NOMO-1 treated with DMSO at 0.1 percent for 48 hours (cell line): ENCODE data around the gene CPA2.

ENCODE experiments used
- DNase-seq: peaks from one replicate; lab custom pipeline; 2025; ENCODE audit not compliant: unreplicated experiment; lab: John Stamatoyannopoulos, UW

CPA2 gene

DNA sequence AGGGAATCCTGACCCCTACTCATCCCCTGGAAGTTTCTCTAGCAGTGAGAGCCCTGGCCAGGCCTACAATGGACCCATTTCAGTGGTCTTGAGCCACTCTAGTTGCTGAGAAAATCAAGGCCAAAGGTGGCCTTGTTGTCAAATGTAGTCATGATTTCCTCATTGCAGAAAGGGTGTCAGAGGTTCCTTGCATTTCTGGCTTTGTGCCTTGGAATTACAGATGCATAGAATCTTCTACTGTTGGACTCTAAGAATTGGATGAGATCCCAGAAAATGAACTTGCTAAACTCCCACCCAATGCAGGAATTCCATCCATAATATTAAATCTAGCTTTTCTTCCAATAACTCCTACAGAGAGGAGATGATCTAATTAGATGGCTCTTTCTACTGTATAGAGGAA, 12.2 kb downstream of the CPA2 start:
- DNase-seq, result no peak

DNA sequence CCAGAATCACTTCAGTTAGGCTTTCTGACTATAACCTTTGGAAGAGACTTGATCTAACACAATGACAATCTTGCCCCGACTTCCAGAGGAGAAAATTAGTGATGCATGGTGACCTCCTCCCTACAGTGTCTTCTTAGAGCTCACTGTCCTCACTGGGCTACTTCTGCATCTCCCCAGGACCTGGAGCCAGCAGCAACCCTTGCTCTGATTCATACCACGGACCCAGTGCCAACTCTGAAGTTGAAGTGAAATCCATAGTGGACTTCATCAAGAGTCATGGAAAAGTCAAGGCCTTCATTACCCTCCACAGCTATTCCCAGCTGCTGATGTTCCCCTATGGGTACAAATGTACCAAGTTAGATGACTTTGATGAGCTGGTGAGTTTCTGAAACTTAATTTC, 12.6 kb downstream of the CPA2 start:
- no peak for DNase-seq

DNA sequence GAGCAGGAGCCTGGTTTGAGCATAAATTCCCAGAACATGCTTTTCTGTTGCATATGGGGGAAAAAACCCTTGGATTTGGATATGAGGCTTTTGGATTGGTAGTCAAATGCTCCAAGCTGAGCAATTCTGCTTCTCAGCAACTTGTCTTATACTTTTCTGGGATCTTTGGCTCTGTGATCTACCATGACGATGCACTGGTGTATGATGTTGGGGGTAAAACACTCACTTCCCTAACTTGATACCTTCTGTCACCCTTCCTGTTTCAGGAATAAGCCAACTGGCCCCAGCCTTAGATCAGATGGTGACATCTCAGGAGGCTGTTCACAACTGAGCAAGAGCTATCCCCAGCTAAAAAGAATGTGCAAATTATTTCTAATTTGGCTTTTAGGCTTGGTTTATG, 13.2 kb downstream of the CPA2 start:
- DNase-seq, result no peak

DNA sequence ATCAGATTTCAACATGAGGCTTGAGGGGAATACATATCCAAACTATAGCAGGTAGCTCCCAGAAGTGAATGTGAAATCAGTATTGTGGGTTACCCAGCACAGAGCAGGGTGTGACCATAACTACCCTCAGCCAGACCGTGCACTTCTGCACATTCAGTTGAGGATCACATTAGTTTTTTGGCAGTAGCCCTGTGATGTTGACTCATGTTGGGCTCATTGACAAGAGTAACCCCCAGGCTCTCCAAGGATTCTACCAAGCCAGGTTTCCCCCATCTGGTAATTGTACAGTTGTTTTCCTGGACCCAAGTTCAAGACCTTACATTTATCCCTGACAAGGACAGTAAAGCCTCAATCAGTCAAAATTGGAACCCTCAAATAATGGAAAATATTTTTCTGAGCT, 14.6 kb downstream of the CPA2 start:
- DNase-seq, result no peak

DNA sequence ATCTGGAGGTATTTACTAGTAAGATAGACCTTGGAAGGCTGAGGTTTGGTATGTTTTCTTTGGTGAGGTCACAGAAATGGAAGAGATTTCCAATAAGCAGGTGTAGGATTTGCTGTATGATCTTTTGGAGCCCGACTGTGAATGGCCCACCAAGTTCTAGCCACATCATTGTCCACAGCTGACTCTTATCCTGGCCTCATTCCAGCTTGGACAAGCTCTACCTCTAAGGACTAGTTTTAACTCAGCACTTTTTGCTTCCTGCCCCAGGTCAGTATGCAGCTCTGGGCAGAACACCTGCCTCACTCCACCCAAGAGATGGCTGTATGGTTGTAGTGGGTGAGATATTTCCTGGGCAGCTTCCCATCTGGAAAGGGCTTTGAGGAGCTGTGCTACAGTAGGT, 20.2 kb downstream of the CPA2 start:
- DNase-seq, result no peak

DNA sequence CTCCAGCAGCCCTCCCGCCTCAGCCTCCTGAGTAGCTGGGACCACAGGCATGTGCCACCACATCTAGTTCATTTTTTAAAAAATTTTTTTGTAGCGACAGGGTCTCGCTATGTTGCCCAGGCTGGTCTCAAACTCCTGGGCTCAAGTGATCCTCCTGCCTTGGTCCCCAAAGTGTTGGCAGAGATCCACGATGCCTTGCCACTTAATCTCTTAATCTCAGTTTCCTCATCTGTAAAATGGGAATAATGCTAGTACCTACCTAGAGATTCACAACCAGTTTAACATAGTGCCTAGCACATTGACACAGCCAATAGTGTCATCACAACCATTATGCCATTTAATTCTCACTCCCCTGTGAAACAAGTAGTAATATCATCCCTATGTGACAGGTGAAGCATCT, 21.5 kb downstream of the CPA2 start:
- no peak for DNase-seq

DNA sequence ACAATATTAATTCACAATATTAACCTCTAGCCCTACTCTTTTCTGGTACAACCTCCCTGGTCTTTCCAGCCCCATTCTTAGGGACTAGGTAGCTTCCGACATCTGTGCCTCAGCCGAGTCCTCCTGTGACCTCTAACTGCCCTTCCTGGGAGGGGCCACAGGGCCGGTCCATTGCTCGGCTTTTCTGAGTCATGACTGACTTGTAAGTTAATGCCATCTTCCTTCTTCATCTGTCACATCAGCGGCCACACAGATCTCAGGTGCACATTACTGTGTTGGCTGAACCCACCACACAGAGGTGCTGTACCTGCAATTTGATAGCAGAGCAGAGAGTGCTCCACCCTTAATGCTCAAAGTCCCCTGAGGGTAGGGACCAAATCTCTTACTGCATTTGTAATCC, 22.2 kb downstream of the CPA2 start:
- DNase-seq, result no peak

DNA sequence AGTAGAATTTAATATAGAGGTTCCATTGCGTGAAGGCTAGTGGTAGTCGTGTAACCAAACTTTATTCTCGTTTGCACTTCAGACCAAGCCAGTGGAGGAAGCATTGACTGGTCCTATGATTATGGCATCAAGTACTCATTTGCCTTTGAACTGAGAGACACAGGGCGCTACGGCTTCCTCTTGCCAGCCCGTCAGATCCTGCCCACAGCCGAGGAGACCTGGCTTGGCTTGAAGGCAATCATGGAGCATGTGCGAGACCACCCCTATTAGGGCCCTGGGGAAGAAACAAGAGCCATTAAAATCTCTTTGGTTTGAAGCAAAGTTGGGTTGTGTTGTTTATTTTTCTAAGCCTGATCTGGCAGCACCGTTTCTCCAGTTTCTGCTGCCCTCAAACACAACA, 22.8 kb downstream of the CPA2 start:
- DNase-seq, result no peak

DNA sequence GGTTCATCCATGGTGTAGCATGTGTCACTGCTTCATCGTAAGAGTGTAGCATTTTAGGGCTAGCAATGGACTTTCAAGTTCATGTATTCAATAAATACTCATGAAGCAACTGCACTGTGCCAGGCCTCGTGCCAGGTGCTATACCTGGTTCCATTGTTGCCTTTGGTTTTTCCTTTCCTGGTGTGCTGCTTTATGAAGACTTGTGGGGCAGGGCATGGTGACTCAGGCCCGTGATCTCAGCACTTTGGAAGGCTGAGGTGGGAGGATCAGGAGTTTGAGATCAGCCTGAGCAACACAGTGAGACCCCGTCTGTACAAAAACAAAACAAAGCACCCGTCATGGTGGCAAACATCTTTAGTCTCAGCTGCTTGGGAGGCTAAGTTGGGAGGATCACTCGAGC, 24.1 kb downstream of the CPA2 start:
- no peak for DNase-seq

DNA sequence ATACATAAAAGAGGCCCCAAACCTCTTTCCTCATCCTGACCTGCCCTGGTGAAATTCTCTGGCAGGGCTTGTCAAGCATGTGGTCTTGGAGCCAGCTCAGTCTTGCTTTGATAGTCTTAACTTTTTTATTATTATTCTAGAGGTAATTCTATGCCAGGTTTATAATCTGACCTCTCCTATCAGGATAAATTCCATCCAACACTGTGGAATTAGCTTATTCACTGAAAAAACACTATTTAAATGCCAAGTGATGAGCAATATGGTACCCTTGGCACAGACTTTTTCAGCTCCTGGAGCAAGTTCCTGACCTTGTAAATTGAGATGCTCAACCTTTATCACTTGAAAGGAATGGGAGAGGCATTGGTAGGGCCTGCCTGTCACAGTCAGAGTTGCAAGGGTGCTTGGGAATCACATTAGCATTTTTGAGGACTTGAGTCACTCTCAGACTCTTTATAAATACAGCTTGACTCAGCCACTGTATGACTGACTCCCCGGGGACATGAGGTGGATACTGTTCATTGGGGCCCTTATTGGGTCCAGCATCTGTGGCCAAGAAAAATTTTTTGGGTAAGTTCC, 26.1 kb downstream of the CPA2 start, which contains the start of gene CPA4:
Gene CPA4, plus strand, starts transcription at position 480 of the 576 bp plus-strand sequence. Its CDS starts 20 bp downstream, at position 500.
- no peak for DNase-seq

DNA sequence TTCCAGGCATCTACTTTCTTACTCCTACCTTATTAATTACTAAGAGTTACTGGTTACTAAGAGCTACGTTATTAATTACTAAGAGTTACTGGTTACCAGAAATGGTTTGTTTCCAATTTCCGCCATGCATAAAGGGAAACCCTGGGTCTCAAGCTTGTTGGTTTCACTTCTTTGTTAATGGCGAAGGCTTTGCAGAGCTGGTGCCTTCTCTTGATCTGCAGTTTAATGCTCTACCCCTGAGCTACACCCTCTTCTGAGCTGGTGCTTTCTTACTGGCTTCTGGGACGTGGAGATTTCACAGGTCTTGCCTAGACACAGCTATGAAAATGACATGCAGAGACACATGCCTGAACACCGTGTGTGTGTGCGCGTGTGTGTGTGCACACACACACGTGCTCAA, 26.9 kb downstream of the CPA2 start:
- DNase-seq, result no peak

DNA sequence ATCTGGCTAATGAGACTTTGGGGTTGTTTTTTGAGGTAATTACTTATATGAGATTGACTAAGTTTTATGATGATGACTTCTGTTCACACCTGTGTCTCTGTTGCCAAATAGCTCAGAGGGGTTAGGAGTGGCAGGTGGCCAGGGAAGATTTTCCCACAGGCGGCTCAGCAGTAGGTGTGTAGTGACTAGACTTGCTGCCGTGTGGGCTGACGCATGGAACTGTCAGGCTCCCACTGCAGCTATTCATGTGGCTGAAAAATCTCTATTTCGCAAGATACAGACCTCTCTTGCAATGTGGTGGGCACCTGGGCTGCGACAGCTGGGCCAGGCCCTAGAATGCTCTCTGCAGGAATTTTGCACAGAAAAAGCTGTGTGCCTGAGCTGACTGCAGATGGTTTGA, 27.7 kb downstream of the CPA2 start:
- DNase-seq, result no peak

DNA sequence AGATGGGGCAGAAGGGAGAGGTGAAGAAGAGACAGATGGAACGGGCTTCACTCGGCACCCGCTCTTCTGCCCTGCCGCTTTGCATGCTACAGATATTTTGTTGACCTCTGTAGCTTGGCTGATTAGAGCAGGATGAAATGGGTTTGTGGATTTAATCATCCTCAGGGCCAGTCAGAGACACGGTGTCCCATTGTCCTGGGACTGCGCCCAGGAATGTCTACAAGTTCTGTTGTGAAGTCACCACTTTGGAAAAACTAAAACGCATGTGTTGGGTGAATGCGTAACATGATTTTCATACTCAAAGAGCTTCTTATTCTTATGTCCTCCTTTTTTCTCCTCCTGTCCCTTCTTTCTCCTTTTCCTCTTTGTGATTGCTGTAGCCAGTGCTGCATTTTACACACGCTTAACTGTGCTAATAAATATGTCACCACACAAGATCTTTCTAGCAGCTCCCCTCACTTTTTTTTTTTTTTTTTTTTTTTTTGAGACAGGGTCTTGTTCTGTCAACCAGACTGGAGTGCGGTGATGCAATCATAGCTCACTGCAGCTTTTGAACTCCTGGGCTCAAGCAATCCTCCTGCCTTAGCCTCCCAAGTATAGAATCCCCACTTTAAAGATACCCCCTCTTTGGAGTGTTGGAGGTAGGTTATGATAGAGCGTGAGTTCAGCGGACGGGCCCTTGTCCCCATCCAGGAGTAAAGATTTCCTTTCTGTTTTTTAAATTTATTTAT, 29.7 kb downstream of the CPA2 start:
- DNase-seq, result no peak

DNA sequence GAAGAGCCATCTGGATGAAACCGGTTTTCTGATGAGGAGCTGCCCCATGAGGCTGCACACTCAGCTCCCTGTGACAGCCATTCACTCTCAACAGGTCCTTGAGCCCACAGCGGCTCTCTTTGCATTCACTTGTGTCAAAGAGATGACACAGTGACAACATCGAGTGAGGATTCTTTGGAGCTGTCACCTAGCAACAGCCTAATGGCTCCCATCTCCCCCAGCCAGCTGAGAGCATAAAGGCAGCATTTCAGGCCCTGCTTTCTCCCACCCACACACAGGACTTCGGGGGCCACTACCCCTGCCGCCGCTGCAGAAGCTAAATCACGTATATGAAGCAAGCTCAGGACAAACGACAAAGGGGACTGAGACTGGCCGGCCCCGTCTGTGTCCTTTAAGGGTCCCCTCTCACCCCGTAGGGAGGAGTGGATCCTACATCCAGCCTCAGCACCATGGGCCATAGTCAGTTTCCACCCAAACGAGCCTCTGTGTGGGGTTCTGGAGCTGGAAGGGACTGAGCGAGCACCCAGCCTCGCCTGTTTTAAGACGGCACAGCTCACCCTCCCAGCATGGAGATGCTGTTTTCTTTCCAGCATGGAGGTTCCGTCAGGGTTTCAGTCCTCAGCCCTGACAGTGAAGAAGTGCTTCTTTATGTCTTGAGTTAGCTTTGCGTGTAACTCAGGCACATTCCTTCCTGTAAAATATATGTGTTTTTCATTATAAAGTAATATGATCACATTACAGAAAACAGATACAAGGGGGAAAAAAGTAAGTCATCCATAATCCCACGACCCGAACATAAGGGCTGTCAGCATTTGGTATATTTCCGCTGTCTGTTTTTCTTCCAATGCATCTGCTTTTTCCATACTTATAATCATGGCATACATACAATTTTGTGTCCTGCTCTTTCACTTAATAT, 31.2 kb downstream of the CPA2 start:
- no peak for DNase-seq

DNA sequence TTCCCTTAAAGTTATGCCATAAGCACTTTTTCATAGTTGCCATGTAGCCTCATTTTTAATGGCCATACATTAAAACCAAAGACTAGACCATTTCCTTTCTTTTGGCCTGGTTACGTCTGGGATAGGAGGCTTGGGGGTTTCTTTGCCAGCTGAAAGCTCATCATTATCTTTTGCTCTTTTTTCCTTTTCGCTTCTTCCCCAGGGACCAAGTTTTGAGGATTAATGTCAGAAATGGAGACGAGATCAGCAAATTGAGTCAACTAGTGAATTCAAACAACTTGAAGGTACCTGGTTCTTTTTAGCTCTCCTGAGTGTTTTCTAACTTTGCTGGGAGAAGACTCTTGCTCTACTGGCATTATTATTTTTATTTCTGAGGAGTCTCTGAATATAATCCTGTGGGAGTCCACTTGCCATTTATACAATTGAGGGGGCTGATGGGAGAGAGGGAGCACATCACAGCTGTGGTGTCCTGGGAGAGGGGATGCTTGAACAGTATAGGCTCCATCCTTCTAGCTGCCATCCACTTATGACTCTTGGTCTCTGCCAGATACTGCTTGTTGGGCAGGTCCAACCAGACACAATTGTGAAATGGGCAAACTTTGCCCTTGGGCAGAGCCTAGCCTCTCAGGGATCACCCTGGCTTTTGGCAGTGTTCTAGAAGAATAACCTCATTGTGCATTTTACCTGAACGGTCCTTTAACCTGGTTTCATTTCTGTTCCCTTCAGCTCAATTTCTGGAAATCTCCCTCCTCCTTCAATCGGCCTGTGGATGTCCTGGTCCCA, 32.1 kb downstream of the CPA2 start:
- no peak for DNase-seq

DNA sequence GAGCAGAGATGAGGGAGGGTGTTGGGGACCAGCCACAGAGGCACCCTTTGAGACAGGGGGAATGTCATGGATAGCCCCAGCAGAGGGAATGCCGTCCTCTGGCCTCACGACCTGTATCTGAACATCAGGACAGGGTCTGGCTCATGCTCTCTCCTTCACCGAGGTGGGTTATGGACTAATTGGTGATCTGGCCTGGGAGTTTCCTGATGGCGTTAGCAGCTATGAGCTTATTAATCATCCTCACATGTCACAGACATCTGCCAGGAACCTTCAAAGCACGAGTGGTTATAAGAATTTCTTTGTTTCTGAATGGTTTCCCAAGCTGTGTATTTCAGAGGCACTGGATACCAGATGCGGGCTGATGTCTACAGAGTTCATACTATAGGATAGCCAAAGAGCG, 33.2 kb downstream of the CPA2 start:
- no peak for DNase-seq

DNA sequence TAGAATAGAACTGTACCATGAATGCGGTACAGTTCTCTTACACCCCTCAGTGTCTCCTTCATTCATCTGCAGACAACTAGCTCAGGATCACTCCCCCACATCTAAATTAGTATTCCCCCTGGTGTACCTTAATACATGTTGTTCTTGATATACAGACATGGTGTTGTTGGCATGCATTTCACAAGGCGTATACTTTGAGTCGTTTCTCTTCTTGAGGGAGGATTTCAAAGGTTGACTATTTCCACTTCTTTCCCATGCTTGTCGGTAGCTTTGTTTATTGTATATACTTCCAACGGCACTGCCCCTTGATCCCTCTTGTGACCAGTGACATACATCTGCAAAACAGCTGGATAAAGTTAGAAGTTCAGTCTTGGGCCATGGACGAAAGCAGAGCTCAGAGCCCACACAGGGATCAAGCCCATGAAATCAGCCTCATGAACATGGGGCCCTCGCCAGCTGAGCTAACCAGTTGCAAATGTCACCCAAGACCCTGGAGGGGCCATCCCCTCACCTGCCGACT, 34.9 kb downstream of the CPA2 start:
- no peak for DNase-seq

DNA sequence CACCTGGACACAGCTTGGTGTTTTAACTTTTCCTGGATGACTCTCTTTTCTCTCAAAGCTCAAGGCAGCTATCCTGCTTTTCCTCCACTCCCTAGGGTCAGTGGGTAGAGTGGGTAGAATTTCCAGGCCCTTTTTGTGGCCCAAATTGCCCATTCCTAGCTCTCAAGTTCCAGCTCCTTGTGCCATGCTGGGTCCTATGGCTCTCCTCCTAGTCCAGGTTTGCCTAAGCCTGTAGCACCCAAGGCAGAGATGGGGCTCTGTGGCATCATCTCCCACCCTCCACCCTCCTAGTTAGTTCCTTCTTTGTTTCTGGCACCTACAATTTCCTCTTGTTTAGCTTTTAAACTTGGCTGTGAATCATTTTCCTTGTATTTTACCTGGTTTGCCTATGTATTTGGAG, 36.0 kb downstream of the CPA2 start:
- no peak for DNase-seq

DNA sequence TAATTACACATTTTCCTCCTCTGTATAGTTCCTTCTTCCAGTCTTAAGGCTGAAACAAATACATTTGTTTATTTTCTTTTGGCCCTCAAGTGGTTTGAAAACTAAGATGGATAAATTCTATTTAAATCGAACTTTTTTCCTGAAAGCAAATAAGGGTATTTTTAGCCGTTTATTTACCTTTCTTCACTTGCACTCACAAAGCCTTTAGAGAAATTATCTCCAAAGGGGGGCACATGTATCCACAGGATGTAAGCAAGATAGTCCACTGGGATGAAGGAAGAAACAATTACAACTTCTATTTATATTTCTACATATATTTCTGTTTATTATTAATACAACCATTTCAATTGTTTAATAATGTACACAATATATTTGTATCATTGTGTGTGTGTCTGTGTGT, 36.5 kb downstream of the CPA2 start:
- DNase-seq, result no peak

DNA sequence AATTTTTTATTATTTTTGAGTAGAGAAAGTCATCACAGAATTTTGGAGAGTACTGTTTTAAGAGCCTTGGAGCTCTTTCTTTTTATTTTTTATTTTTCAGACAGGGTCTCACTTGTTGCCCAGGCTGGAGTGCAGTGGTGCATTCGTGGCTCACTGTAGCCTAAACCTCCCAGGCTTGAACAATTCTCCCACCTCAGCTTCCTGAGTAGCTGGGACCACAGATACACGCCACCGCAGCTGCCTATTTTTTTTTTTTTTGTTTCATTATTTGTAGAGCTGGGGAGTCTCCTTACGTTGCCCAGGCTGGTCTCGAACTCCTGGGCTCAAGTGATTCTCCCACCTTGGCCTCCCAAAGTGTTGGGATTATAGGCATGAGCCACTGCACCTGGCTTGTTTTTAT, 36.9 kb downstream of the CPA2 start:
- no peak for DNase-seq

DNA sequence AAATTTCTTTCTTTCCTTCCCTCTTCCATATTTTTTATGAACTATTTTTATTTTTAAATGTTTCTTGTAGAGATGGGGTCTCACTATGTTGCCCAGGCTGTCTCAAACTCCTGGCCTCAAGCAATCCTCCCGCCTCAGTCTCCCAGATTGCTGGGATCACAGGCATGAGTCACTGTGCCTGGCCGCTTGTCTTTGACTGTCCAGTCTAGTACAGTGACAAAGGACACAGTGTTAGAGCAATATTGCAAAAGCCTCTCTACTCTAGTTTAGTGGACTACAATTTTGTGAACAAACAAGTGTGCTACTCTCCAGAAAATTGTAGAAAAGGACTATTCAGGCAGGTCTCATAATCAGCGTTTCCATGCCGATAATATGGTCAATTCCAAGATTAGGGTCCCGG, 37.3 kb downstream of the CPA2 start:
- DNase-seq, result no peak
